HG02943 (cell line): ENCODE results near the gene EXTL1.

Experiments used
- ATAC-seq: cut with Tn5 transposase; IDR thresholded peaks from one replicate; pipeline ENCODE4 v1.9.1; 2021; ENCODE audit warnings: mild to moderate bottlenecking, low read depth, moderate library complexity; ENCODE audit not compliant: unreplicated experiment

The EXTL1 gene

GRCh38 chr1:26020941-26021646 is 481 bp upstream of the EXTL1 start:
- ATAC-seq = no peak

DNA sequence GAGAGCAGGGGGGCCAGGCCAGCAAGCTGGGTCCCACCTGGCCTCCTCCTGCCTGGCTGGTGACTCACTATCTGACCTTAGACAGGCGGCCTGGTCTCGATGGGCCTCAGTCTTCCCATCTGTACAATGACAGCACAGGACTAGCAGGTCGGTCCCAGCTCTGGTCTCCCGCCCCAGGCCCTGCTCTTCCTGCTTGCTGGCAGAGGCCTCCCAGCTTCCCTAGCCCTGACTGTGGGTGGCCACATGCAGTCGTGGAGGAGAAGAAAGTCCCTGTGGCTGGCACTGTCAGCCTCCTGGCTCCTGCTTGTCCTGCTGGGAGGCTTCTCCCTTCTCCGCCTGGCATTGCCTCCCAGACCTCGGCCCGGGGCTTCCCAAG is 817 bp downstream of the EXTL1 start:
- no peak for ATAC-seq

DNA sequence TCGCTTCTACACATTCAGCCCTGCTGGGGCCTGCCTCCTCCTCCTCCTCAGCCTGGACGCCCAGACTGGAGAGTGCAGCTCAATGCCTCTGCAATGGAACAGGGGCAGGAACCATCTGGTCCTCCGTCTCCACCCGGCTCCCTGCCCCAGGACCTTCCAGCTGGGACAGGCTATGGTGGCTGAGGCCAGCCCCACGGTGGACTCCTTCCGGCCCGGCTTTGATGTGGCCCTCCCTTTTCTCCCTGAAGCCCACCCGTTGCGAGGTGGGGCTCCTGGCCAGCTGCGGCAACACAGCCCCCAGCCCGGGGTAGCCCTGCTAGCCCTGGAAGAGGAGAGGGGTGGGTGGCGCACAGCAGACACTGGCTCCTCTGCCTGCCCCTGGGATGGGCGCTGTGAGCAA is 1.4 kb downstream of the EXTL1 start:
- no peak for ATAC-seq

DNA sequence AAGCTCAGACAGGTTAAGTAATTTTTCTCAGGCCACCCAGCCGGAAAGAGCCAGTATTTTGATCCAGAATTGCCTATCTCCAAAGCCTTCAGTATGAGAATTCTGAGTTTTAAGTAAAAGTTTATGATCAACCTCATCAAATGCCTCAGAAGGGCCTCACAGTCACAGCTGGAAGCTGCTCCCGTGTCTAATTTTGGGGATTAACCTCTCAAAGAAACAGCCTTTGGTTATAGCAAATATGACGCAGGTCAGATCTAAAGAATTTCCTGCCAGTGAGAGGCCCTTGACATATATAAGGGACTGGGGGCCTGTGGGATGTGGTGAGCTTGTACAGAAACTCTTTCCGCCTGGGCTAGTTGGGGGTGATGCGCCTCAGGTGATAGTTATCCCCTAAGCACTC is 2.3 kb downstream of the EXTL1 start:
- no peak for ATAC-seq

DNA sequence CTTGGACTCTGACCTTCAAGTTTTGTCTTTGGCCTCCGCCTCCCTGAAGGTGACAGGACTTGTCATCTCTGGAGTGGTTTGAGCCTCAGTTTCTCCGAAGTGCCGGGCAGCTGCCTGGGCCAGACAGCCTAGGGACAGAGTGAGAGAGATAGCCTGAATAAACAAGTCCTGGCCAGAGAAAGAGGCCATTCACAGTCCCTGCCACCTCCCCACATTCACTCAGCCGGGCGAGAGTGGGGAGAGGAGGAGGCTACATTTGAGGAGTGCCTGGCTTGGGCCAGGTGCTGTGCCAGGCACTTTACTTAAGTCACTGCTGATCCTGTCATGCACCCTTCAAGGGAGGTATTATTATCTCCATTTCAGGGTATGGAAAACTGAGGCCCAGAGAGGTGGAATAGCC is 3.5 kb downstream of the EXTL1 start:
- no peak for ATAC-seq

DNA sequence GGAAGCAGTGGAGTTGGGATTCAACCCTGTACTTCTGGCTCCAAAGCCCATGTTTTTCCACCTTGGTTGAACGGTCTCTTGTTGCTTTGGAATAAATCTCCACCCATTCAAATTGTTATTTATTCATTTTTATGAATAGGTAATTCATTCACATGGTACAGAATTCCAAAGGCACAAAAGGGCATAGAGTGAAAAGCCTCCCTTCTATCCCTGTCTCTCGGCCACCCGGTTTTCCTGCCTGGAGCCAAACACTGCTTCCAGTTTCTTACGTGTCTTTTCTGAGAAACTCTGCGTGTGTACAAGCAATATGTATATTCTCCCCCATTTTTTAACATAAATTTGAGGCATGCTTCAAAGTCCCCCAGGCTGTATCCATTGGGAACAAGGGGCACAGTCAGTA is 3.9 kb downstream of the EXTL1 start:
- no peak for ATAC-seq

- no peak for ATAC-seq
Observed at GRCh38 chr1:26027716-26028489, 6.3 kb downstream of the EXTL1 start.

- ATAC-seq = no peak
Observed at GRCh38 chr1:26028490-26028980, 7.0 kb downstream of the EXTL1 start.

- no peak for ATAC-seq
Observed at GRCh38 chr1:26029054-26029863, 7.7 kb downstream of the EXTL1 start.

DNA sequence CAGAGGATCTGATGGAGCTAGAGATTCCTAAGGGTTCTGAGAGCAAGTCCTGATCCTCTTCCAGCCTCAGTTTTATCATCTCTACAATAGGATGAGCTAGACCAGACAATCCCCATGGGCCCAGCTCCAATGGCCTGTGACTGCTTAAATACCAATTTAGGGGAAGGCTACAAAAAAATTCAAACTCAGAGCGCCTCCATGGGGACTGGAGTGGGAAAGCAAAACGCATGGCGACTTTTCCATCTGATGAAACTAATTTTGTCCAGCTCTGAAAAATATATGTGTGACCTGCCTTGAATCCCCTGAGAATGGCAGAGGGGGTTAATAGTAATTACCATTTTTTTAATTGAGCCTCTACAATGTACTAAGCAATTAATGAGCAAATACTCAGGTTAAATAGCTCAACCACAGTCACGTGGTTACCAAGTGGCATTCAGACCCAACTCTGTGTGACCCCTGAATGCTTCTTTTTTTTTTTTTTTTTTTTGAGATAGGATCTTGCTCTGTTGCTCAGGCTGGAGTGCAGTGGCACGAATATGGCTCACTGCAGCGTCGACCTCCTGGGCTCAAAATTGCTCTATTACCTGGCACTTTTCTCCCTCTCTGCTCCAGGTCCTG is 8.4 kb downstream of the EXTL1 start:
- no peak for ATAC-seq

GRCh38 chr1:26031196-26031595 is 9.6 kb downstream of the EXTL1 start:
- ATAC-seq = no peak

DNA sequence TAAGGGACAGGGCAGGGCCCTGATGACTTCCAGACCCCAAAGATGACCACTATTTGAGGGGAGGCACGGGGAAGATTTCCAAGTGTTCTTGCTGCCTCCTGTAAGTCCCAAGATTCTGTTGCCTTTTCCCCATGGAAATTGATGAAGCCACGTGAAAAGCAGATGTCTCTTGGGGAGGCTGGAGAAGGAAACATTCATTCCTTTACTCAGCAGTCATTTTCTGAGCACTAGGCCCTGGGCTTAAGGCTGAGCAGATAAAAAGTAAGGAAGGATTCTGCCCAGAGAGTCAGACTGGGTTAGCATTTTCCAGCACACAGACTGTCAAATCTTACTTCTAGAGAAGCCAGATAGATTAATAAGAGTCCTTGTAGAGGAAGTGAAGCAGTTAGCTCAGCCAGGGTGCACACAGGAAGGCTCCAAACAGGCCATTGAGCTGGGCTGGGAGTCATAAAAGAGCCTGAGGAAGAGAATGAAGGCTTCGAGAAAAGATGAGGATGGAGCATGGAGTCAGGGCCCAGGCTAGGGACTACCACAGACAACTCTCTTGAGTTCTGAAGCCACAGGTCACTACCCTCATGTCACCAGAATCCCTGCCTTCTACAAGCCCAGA is 10.1 kb downstream of the EXTL1 start:
- no peak for ATAC-seq

DNA sequence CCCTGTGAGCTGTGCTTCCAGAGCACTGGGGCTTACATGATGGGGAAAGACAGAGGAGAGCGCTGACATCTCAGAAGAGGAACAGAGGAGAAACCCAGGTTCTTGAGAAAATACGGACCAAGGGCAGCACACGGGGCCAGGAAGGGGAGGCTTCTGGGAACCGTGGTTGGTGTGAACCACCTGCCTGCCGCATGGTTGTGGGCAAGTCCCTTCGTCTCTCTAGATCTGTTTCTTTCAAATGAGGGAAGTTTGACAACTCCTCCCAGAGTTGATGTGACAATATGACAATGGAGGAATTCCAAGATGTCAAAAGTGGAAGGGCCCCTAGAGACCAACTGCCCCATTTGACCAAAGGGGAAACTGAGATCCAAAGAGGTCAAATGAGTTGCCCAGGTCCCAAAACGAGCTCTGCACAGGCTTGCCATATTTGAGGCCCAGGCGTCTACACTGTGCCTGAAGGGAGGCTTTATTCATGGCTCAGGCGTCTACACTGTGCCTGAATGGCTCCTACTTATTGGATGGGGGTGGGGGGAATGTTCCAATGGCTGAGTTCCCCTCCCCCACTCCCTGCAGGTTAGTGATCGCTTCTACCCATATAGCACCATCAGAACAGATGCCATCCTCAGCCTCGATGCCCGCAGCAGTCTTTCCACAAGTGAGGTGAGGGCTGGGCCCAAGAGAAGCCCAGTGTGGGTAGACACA is 11.2 kb downstream of the EXTL1 start:
- ATAC-seq = no peak

DNA sequence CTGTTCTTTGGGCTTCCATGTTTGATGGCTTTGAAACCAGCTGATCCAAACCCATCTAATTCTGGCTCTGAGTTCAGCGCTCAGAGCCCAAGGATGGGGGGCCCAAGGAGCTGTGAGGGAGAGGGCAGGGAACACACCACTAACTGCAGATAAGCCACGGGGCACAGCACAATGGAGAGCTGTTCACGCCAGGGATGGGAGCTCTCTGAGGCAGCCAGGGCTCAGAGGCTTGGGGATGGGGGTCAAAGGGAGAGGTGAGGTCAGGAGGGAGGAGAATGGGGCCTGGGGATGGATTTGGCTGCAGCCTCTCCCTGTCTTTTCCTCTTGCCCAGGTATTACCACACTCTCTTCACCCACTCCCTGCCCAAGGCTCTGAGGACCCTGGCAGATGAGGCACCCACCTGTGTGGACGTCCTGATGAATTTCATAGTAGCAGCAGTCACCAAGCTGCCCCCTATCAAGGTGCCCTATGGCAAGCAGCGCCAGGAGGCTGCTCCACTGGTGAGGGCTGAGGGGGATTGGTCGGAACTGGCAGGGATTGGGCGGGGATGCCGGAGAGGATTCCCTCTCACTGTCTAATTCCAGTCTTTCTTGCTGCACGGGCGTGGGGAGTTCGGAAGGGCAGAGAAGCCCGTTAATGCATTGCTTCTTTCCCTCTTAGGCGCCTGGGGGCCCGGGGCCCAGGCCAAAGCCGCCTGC is 13.1 kb downstream of the EXTL1 start:
- no peak for ATAC-seq

- peak; percentile 76 for ATAC-seq
Observed at GRCh38 chr1:26035203-26035958, 13.8 kb downstream of the EXTL1 start.

- ATAC-seq = peak; percentile 73
Observed at GRCh38 chr1:26035959-26036755, 14.6 kb downstream of the EXTL1 start.

- no peak for ATAC-seq
Observed at GRCh38 chr1:26036756-26037281, 15.2 kb downstream of the EXTL1 start.
